Measurements from ENCODE around the gene SGTA.
"Not testable (repeated sequence)": the region's sequence is repeated elsewhere in the genome, so short reads cannot be mapped to it uniquely, and the experiment has no call there.

SGTA gene

DNA sequence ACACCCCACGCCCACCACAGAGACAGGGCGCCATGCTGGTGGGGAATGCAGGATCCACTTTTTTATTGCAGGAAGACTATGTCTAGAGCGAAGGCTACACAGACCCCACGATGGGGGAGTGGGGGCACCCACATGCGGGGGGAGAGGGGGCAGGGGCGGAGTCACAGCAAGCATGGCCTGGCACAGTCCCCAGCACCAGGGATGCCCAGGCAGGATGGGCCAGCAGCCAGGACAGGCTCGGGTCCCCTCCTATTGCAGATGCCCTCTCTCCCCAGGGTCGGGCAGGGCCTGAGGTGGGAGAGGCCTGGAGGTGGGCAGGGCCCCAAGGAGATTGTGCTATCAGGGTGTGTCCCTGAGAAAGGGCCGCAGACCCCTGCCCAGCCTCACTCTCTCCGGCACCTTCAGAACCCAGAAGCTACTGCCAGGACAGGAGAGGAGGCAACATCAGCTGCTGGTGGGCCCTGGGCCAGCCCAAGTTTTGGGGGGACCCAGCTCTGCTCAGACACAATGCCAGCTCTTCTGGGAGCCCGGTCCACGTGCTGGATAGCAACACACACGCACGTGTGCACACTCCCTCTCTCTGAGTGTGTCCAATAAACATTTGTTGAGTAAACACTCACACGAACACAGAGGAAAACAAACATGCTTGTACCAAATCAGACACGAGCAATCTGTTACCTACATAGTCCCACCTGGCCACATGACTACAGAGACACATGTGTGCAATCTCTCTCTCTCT is 68.4 kb downstream of the SGTA start:
- H3K36me3 ChIP-seq (ENCODE audit: insufficient read depth, low read length), result peaks cover 5% of the 10 kb centered on the region
- no peak overlapping the region for H3K4me3 ChIP-seq (ENCODE audit: low read length)
- no peak overlapping the region for H2AFZ ChIP-seq (ENCODE audit: low read depth, low read length)
- peaks cover 11% of the 10 kb centered on the region for H3K9me3 ChIP-seq (ENCODE audit: low read length)
- no peaks in the 10 kb centered on the region for H3K4me1 ChIP-seq (ENCODE audit: insufficient read depth, low read length)
- H3K27me3 ChIP-seq (ENCODE audit: insufficient read depth, low read length), result no peaks in the 10 kb centered on the region

DNA sequence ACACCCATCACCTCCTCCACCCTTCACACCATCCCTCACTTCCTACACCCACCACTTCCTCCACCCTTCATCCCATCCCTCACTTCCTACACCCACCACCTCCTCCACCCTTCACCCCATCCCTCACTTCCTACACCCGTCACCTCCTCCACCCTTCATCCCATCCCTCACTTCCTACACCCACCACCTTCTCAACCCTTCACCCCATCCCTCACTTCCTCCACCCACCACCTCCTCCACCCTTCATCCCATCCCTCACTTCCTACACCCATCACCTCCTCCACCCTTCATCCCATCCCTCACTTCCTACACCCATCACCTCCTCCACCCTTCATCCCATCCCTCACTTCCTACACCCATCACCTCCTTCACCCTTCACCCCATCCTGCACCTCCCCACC is 69.0 kb downstream of the SGTA start:
- H3K4me1 ChIP-seq (ENCODE audit: insufficient read depth, low read length); H3K36me3 ChIP-seq (ENCODE audit: insufficient read depth, low read length); H2AFZ ChIP-seq (ENCODE audit: low read depth, low read length); H3K4me3 ChIP-seq (ENCODE audit: low read length); H3K27me3 ChIP-seq (ENCODE audit: insufficient read depth, low read length): not testable (repeated sequence)
- peaks cover 11% of the 10 kb centered on the region for H3K9me3 ChIP-seq (ENCODE audit: low read length)

DNA sequence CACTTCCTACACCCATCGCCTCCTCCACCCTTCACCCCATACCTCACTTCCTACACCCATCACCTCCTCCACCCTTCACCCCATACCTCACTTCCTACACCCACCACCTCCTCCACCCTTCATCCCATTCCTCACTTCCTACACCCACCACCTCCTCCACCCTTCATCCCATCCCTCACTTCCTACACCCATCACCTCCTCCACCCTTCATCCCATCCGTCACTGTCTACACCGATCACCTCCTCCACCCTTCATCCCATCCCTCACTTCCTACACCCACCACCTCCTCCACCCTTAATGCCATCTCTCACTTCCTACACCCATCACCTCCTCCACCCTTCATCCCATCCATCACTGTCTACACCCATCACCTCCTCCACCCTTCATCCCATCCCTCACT is 69.9 kb downstream of the SGTA start:
- not testable (repeated sequence) for H3K4me3 ChIP-seq (ENCODE audit: low read length); H3K4me1 ChIP-seq (ENCODE audit: insufficient read depth, low read length); H3K36me3 ChIP-seq (ENCODE audit: insufficient read depth, low read length); H3K27me3 ChIP-seq (ENCODE audit: insufficient read depth, low read length); H2AFZ ChIP-seq (ENCODE audit: low read depth, low read length)
- H3K9me3 ChIP-seq (ENCODE audit: low read length), result peaks cover 11% of the 10 kb centered on the region

DNA sequence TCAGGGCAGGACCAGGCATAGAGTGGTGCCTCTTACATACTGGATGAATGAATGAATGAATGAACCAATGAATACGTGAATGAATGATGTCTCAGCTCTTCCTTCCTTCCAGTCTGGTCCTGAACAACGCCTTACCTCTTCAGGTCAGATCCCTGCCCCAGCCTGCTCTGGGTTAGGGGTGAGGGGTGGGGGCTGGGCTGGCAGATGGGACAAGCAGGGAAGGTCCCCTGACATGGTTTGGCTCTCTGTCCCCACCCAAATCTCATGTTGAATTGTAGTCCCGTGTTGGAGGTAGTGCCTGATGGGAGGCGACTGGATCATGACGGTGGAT is 71.2 kb downstream of the SGTA start:
- no peak overlapping the region for H2AFZ ChIP-seq (ENCODE audit: low read depth, low read length)
- H3K4me1 ChIP-seq (ENCODE audit: insufficient read depth, low read length), result no peaks in the 10 kb centered on the region
- no peaks in the 10 kb centered on the region for H3K27me3 ChIP-seq (ENCODE audit: insufficient read depth, low read length)
- H3K9me3 ChIP-seq (ENCODE audit: low read length), result peaks cover 11% of the 10 kb centered on the region
- H3K36me3 ChIP-seq (ENCODE audit: insufficient read depth, low read length), result no peaks in the 10 kb centered on the region
- H3K4me3 ChIP-seq (ENCODE audit: low read length), result no peak overlapping the region

DNA sequence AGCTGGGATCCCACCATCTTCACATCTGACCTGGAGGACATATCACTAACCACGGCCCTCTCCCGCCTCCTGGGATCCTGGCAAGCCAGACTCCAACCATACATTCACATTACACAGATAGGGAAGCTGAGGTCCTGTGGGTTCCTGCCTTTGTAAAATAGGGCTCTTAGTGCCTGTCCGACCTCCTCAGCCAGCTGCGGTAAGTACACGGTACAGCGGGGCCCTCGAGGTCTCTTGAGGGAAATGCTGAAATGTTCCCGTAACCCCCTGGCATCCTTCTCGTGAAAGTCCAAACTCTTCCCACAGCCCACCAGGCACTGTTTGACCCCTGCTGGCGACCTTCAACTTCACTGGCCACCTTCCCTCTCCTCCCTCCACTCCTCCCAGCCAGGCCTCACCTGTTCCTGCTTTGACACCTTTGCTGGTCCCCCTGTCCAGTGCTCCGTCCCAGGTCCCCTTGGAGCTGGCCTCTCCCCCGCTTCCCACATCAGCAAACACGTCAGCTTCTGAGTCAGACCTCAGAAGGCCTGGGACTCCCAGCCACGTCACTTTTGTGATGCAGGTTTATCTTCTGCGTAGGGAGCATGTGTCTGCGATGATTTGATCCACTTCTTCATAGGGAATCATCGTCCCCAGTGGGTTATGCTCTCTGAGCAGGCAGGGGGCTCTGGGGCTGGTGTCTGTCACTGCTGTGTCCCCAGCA is 71.8 kb downstream of the SGTA start:
- Histone ChIP-seq H3K36me3 (ENCODE audit: insufficient read depth, low read length) (no peaks in the 10 kb centered on the region), H3K4me3 (ENCODE audit: low read length) (no peak overlapping the region), H2AFZ (ENCODE audit: low read depth, low read length) (no peak overlapping the region), H3K4me1 (ENCODE audit: insufficient read depth, low read length) (no peaks in the 10 kb centered on the region), H3K27me3 (ENCODE audit: insufficient read depth, low read length) (no peaks in the 10 kb centered on the region), H3K9me3 (ENCODE audit: low read length) (peaks cover 11% of the 10 kb centered on the region)

DNA sequence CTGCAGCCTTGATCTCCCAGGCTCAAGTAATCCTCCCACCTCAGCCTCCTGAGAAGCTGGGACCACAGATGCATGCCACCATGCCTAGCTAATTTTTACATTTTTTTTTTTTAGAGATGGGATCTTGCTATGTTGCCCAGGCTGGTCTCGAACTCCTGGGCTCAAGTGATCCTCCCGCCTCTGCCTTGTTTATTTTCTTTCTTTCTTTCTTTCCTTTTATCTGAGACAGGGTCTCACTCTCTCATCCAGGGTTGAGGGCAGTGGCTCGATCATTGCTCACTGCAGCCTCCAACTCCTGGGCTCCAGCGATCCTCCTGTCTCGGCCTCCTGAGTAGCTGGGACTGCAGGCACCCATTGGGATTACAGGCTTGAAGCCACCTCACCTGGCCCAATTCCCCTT is 76.8 kb downstream of the SGTA start:
- peaks cover 8% of the 10 kb centered on the region for H3K4me1 ChIP-seq (ENCODE audit: insufficient read depth, low read length)
- no peaks in the 10 kb centered on the region for H3K36me3 ChIP-seq (ENCODE audit: insufficient read depth, low read length)
- H3K27me3 ChIP-seq (ENCODE audit: insufficient read depth, low read length), result peaks cover 8% of the 10 kb centered on the region
- H2AFZ ChIP-seq (ENCODE audit: low read depth, low read length), result no peak overlapping the region
- no peaks in the 10 kb centered on the region for H3K9me3 ChIP-seq (ENCODE audit: low read length)
- no peak overlapping the region for H3K4me3 ChIP-seq (ENCODE audit: low read length)

All from neuron (in vitro differentiated cells).